ENCODE measurements around the gene SFI1. TPM values are rescaled to one million over a fixed set of nuclear protein-coding genes. Genes with fewer than 3 reads are reported as not detected.

The SFI1 gene
- total RNA-seq, 1 experiment from 2014 or later, result 55.2 TPM

- POLR2A ChIA-PET, result interaction anchor here (0.7 to 0.8 kb wide), 2 partner anchors 35 to 126 kb away, joined by 3 read pairs; partner anchors contain the start of gene DEPDC5
- Mint-ChIP-seq H3K9me3 (ENCODE audit: unreplicated experiment) (no peaks in the 10 kb centered on the region), H3K27ac (ENCODE audit: unreplicated experiment) (peak overlapping the region; percentile 76), H3K27me3 (ENCODE audit: insufficient read depth, unreplicated experiment) (no peaks in the 10 kb centered on the region), H3K36me3 (ENCODE audit: insufficient read depth, unreplicated experiment) (peaks cover 36% of the 10 kb centered on the region), H3K4me1 (ENCODE audit: low read depth, unreplicated experiment) (peaks cover 23% of the 10 kb centered on the region), H3K4me3 (ENCODE audit: unreplicated experiment) (no peak overlapping the region)
- Histone ChIP-seq H3K9me3 (no peaks in the 10 kb centered on the region), H3K36me3 (ENCODE audit: control insufficient read depth, insufficient read depth, low read length) (no peaks in the 10 kb centered on the region; the same call in 1 of the 2 replicates), H3K27me3 (replicated peaks; ENCODE audit: control insufficient read depth, insufficient read depth, low read length) (no peaks in the 10 kb centered on the region), H3K4me1 (peaks cover 38% of the 10 kb centered on the region), H3K4me3 (ENCODE audit: low read depth, low read length) (no peak overlapping the region)
- BruUV-seq (replicated peaks), result no TSS peak
- TF ChIP-seq, protein P1, sequence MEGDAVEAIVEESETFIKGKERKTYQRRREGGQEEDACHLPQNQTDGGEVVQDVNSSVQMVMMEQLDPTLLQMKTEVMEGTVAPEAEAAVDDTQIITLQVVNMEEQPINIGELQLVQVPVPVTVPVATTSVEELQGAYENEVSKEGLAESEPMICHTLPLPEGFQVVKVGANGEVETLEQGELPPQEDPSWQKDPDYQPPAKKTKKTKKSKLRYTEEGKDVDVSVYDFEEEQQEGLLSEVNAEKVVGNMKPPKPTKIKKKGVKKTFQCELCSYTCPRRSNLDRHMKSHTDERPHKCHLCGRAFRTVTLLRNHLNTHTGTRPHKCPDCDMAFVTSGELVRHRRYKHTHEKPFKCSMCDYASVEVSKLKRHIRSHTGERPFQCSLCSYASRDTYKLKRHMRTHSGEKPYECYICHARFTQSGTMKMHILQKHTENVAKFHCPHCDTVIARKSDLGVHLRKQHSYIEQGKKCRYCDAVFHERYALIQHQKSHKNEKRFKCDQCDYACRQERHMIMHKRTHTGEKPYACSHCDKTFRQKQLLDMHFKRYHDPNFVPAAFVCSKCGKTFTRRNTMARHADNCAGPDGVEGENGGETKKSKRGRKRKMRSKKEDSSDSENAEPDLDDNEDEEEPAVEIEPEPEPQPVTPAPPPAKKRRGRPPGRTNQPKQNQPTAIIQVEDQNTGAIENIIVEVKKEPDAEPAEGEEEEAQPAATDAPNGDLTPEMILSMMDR (IDR thresholded peaks at IDR 0.05; ENCODE audit: insufficient read depth in 1 of 2, low read depth in 1 of 2, low read length in 1 of 2, severe bottlenecking in 1 of 2, unreplicated experiment in 1 of 2), result no peak
- DNase-seq, result no peak
- intact Hi-C loops (cut with micrococcal nuclease; ENCODE audit: unreplicated experiment), result no loop called here
- CTCF ChIA-PET, result interaction anchor here (0.6 kb wide), 1 partner anchor 18 kb away, joined by 3 read pairs; no protein-coding TSS in a partner anchor
Measured at GRCh38 chr22:31627223-31627731, 130.9 kb downstream of the SFI1 start.

GRCh38 chr22:31628362-31628761, 132.0 kb downstream of the SFI1 start:
- peaks cover 34% of the 10 kb centered on the region for H3K36me3 Mint-ChIP-seq (ENCODE audit: insufficient read depth, unreplicated experiment)
- no peak for DNase-seq
- H3K9me3 ChIP-seq, result no peaks in the 10 kb centered on the region
- no peaks in the 10 kb centered on the region for H3K27me3 ChIP-seq (replicated peaks; ENCODE audit: control insufficient read depth, insufficient read depth, low read length)
- H3K4me1 ChIP-seq, result peaks cover 38% of the 10 kb centered on the region
- no peaks in the 10 kb centered on the region for H3K27me3 Mint-ChIP-seq (ENCODE audit: insufficient read depth, unreplicated experiment)
- ChIA-PET CTCF (no interaction called here), POLR2A (no interaction called here)
- H3K9me3 Mint-ChIP-seq (ENCODE audit: unreplicated experiment), result no peaks in the 10 kb centered on the region
- TF ChIP-seq, protein P1 (IDR thresholded peaks at IDR 0.05; ENCODE audit: insufficient read depth in 1 of 2, low read depth in 1 of 2, low read length in 1 of 2, severe bottlenecking in 1 of 2, unreplicated experiment in 1 of 2), result no peak
- no TSS peak for BruUV-seq (replicated peaks)
- H3K27ac Mint-ChIP-seq (ENCODE audit: unreplicated experiment), result peak overlapping the region; percentile 76
- H3K4me1 Mint-ChIP-seq (ENCODE audit: low read depth, unreplicated experiment), result peaks cover 23% of the 10 kb centered on the region
- peak overlapping the region; percentile 80 for H3K4me3 Mint-ChIP-seq (ENCODE audit: unreplicated experiment)
- no peak overlapping the region for H3K4me3 ChIP-seq (ENCODE audit: low read depth, low read length)
- intact Hi-C loops (cut with micrococcal nuclease; ENCODE audit: unreplicated experiment), result no loop called here
- no peaks in the 10 kb centered on the region; the same call in 1 of the 2 replicates for H3K36me3 ChIP-seq (ENCODE audit: control insufficient read depth, insufficient read depth, low read length)

DNA sequence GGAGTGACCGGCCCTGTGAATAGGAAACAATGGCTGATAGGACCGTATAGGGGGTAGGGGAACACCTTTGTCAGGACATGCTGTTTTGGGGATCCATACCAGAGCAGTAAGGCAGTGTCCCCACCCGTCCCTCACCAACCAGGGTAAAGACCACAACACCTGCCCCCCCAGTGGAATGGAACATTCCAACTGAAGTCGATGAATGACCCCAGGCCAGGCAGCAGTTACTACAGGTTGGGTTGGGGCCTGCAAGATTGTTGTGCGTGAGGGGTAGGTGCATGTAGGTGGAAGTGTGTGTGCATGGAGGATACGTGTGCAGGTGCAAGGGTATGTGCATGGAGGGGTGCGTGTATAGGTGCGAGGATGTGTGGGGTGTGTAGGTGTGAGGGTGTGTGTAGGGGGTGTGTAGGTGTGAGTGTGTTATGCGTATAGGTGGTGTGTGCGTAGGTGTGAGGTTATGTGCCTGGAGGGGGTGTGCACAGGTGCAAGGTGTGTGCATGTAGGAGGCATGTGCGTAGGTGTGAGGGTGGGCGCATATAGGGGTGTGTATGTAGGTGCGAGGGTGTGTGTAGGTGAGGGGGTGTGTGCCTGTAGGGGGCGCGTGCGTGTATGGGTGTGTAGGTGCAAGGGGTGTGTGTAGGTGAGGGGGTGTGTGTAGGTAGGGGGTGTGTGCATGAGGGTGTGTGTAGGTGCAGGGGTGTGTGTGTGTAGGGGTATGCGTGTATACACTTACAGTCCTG, 132.8 kb downstream of the SFI1 start:
- H3K36me3 Mint-ChIP-seq (ENCODE audit: insufficient read depth, unreplicated experiment), result peaks cover 41% of the 10 kb centered on the region
- no peak overlapping the region for H3K4me3 ChIP-seq (ENCODE audit: low read depth, low read length)
- peaks cover 38% of the 10 kb centered on the region for H3K4me1 ChIP-seq
- TSS peak; percentile 34 for BruUV-seq (replicated peaks)
- no peaks in the 10 kb centered on the region for H3K27me3 ChIP-seq (replicated peaks; ENCODE audit: control insufficient read depth, insufficient read depth, low read length)
- H3K27ac Mint-ChIP-seq (ENCODE audit: unreplicated experiment), result peak overlapping the region; percentile 76
- TF ChIP-seq, protein P1 (IDR thresholded peaks at IDR 0.05; ENCODE audit: insufficient read depth in 1 of 2, low read depth in 1 of 2, low read length in 1 of 2, severe bottlenecking in 1 of 2, unreplicated experiment in 1 of 2), result no peak
- ChIA-PET CTCF (interaction anchor here (2.4 kb wide), 1 partner anchor 72 kb away, joined by 19 read pairs; no protein-coding TSS in a partner anchor), POLR2A (interaction anchor here (2.0 kb wide), 1 partner anchor 33 kb away, joined by 12 read pairs; the partner anchor contains the start of gene PISD)
- H3K36me3 ChIP-seq (ENCODE audit: control insufficient read depth, insufficient read depth, low read length), result no peaks in the 10 kb centered on the region; the same call in 1 of the 2 replicates
- DNase-seq, result no peak
- H3K9me3 Mint-ChIP-seq (ENCODE audit: unreplicated experiment), result no peaks in the 10 kb centered on the region
- H3K9me3 ChIP-seq, result no peaks in the 10 kb centered on the region
- no peaks in the 10 kb centered on the region for H3K27me3 Mint-ChIP-seq (ENCODE audit: insufficient read depth, unreplicated experiment)
- H3K4me1 Mint-ChIP-seq (ENCODE audit: low read depth, unreplicated experiment), result peaks cover 29% of the 10 kb centered on the region
- peak overlapping the region; percentile 80 for H3K4me3 Mint-ChIP-seq (ENCODE audit: unreplicated experiment)
- intact Hi-C loops (cut with micrococcal nuclease; ENCODE audit: unreplicated experiment), result no loop called here
